ENCODE results near the gene CLCN3.

GRCh38 chr4:169698331-169698730 lies 78.0 kb downstream of the CLCN3 start:
- TF ChIP-seq TBP (optimal IDR thresholded peaks at IDR 0.05; ENCODE audit: low read depth, low read length): no peak
- no peak for TF ChIP-seq EP300 (IDR thresholded peaks at IDR 0.05; ENCODE audit: low read length)
- no peak for TF ChIP-seq ETV5 (CRISPR knock-in tag; IDR thresholded peaks at IDR 0.05; ENCODE audit: low read depth)
- TF ChIP-seq, protein P1, sequence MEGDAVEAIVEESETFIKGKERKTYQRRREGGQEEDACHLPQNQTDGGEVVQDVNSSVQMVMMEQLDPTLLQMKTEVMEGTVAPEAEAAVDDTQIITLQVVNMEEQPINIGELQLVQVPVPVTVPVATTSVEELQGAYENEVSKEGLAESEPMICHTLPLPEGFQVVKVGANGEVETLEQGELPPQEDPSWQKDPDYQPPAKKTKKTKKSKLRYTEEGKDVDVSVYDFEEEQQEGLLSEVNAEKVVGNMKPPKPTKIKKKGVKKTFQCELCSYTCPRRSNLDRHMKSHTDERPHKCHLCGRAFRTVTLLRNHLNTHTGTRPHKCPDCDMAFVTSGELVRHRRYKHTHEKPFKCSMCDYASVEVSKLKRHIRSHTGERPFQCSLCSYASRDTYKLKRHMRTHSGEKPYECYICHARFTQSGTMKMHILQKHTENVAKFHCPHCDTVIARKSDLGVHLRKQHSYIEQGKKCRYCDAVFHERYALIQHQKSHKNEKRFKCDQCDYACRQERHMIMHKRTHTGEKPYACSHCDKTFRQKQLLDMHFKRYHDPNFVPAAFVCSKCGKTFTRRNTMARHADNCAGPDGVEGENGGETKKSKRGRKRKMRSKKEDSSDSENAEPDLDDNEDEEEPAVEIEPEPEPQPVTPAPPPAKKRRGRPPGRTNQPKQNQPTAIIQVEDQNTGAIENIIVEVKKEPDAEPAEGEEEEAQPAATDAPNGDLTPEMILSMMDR (IDR thresholded peaks at IDR 0.05 in 2 of 3, conservative IDR thresholded peaks at IDR 0.05 in 1 of 3; ENCODE audit: insufficient read depth in 2 of 3, low read depth in 1 of 3, low read length in 3 of 3): no peak
- no peak for TF ChIP-seq ZNF24 (IDR thresholded peaks at IDR 0.05)
- TF ChIP-seq NFIC (IDR thresholded peaks at IDR 0.05): no peak

Data from K562 (cell line).